HG03095 (cell line): ENCODE results near the gene TFIP11.
A peak's percentile ranks its signal among the peaks of the same experiment; 100 is the strongest.

Source experiments
- ATAC-seq: cut with Tn5 transposase; IDR thresholded peaks from one replicate; pipeline ENCODE4 v1.9.1; 2021; ENCODE audit warnings: moderate library complexity; ENCODE audit not compliant: unreplicated experiment

TFIP11 gene

DNA sequence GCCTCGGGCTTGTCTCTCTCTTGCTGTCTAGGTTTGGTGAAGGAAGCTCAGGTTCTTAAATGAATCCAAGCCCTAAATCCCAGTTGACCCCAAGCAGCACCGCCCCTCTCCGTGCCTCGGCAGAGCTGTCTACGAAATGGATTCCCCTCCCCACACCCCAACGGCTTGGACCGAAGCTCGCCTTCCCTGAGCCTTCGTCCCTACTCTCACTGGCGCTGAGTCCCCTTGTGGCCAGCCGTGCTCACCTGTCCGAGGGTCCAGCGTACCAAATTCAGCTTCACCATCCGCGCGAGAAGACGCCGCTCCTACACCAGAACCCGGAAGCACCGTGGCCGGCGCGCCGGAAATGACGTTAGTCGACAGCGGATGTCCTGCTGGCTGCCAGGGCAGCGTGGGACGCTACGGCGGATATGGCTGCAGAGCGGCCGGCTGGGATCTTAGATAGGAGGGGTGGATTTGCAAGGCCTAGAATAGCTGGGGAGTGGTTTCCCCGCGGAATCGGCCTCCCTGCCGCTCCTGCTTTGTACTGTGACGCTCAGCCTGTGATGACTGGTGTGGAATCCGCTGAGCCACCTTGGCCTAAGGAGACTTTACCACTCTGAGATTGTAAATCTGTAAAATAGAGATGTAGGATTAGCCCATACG is at the start of gene TFIP11:
TFIP11 (minus strand) TSS at position 325 of the 645 bp plus-strand sequence. CDS start 2,201 bp downstream, outside the sequence.
- peak; percentile 84 for ATAC-seq

DNA sequence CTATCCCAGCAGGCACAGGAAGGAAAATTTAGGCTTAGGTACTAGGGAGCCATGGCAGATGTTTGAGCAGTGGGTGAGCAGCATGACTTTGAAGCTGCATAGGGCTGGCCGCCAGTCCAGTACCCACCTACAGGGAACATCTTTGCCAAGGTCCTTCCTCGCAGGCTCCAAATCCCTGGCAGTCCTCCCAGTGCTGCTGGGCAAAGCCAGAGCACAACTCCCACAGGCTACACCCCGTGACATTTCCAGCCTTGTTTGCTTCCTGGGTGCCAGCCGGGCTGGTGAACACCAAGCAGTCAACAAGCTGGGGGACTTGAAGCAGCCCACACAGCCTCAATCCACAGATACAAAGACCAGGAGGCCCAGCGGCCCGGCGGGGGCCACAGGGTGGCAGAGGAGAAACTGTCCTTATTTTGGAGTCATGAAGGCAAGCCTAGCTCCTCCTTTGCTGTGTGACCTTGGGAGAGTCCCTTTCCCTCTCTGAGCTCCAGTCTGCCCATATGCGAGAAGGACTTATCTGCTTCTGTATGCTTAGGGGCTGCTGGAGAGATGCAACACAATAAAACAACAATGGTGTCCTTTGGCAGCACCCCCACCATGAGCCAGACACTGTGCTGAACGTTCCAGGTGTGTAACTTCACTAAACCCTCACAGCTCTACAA is 49.6 kb upstream of the TFIP11 start:
- no peak for ATAC-seq

DNA sequence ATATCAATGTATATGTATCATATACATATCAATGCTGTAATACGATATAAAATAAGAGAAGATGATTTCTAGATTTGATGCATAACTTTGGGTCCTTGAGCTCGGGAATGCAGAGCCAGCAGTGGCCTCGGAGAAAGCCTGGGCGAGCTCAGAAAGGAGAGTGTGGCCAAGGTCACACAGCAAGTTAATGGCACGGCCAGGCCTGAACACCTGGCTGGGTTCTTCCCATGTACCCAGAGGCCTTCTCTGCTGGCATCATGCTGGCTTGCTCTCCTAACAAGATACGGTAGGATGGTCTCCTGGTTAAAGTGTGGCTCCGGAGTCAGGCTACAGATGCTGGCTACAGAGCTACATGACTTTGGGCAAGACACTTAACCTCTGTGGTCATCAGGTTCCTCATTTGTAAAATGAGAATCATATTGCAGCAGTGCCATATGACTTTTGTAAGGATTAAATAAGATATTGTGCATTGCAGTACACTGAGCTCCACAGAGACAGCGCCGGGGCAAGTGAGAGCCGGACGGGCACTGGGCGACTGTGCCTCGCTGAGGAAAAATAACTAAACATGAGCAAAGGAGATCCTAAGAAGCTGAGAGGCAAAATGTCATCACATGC is 47.8 kb upstream of the TFIP11 start:
- no peak for ATAC-seq

DNA sequence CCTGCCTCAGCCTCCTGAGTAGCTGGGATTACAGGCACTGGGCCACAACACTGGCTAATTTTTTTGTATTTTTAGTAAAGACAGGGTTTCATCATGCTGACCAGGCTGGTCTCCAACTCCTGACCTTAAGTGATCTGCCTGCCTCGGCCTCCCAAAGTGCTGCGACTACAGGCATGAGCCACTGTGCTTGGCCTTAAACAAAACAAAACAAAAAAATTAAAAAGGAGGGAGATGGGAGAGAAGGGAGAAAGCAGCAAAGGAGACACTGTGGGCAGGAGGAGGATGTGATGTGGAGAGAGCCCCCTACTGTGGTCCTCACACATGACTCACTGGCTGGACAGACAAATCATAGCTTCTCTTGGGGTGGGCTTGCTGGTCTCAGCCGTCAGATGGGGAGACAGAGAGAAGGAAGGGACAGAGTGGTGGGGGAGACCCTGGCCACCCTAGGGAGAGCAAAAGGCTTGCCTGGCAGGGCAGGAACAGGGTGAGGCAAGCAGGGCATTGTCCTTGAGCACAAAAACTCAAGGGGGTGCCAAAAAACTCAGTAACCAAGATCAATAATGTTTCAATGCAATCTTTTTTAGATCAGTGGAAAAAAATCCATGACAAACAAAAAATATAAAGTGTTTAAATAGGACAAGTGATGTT is 46.1 kb upstream of the TFIP11 start:
- ATAC-seq, result no peak

DNA sequence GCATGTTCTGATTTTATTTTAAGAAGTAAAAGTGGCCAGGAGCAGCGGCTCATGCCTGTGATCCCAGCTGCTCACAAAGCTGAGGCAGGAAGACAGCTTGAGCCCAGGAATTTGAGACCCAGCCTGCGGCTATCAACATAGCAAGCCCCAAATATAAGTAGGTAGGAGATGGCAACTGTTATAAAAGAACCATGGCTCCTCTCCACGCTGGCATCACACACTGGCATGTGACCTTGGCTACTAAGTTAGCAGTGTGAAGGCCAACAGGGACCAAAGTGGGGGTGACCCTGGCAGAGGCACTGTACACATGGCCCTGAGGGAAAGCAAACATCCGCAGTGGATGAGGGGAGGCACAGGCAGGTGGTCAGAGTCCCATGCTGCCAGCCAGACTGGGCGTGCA is 44.6 kb upstream of the TFIP11 start:
- no peak for ATAC-seq

DNA sequence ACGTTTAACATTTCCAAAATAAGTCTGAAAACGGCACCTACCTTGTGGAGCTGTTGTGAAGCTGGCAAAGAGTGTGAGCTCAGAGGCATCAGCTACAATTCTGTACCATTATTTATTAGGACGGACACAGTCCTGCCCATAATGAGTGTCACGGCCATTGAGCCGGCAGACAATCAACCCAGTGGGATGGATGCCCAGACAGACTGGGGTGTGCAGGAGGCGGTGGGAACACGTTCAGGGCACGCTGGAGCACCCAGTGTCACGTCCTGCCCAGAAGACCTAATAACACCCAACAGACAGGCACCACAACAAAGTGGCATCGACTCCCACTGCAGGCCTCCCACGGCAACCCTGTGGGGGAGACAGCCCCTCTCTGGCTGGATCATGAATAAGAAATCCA is 43.2 kb upstream of the TFIP11 start:
- no peak for ATAC-seq

DNA sequence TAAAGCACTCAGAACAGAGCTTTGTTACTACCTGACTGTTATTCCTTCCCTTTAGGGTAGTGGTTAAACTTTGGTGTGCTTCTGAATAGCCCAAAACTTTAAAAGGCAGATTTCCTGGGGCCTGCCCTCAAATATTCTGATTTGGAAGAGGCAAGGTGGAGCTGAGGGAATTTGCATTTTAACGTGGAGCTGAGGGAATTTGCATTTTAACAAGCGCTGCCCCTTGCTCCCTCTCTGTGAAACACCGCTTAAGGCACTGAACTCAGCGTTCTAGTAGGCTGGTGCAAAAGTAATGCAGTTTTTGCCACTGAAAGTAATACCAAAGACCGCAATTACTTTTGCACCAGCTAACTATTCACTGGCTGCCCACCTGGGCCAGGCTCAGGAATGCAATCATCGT is 42.7 kb upstream of the TFIP11 start:
- no peak for ATAC-seq

DNA sequence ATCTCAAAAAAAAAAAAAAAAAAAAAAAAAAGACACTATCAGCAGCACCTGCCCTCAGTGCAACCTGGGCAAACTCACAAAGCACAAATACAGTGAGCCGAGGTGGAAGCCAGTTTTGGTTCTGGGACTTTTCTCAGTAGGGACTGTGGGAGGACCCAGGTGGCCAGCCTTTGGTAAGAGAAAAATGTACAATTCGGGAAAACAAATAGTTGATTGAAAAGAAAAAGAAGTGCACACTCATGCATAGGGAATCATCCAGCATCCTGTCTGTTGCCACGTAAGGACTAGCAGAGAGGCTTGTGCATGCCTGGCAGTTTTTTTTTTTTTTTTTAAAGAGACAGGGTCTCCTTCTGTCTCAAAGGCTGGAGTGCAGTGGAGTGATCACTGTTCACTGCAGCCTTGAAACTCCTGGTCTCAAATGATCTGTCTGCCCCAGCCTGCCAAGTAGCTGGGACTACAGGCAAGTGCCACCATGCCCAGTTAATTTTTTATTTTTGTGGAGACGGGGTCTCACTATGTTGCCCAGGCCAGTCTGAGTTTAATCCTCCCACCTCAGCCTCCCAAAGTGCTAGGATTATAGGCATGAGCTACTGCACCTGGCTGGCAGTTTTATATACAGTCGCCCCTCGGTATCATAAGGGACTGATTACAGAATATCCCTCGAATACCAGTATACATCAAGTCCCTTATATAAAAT is 40.9 kb upstream of the TFIP11 start:
- no peak for ATAC-seq

DNA sequence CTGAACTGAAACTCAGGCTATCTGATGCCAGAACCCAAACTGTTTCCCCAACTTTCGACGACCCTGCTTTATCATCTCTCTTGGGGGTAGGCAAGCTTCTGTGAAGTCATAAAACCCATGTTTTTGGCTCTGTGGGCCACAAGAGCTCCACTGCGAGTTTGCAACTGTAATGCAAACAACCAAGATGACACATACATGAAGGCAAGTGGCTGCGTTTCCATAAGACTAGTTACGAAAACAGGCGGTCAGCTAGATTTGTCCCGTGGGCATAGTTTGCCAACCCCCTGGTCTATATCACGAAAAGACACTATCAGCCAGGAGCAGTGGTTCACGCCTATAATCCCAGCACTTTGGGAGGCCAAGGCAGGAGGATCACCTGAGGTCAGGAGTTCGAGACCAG is 40.2 kb upstream of the TFIP11 start:
- ATAC-seq, result no peak

DNA sequence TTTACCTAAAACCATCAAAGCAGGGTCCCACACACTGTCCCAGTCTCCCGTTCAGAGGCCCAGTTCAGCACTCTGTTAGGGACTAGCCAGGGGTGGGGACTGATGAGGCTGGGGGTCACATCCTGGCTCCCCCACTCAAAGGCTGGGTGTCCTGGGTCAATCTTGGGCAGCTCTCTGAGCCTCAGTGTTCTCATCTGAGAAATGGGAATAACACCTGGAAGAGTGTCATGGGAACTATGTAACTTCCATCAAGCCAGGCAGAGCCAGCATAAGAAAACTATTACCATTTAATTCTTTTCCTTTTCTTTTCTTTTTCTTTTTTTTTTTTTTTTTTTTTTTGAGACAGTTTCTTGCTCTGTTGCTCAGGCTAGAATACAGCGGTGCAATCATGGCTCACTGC is 39.3 kb upstream of the TFIP11 start:
- no peak for ATAC-seq

DNA sequence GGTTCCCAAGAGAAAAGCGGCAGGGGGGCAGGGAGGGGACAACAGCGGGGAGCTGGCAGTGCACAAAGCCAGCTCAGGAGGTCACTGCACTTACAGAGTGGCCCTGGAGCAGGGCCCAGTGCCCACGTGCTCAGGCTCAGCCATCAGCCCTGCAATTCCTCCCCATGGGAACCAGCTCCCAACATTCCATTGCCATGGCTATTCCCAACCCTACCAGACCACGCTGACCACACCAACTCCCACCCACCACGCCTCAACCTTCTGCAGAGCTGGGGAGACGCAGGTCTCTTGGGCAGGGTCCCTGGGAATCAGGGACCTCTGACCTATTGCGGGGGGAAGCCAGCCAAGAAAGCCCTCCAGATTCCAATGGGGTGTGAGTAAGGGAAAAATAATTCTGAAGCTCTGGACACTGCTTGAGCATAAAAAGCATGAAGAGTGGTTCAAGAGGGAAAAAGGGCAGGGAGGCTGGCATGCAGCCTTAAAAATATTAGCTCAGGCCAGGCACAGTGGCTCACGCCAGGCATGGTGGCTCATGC is 38.3 kb upstream of the TFIP11 start:
- no peak for ATAC-seq

DNA sequence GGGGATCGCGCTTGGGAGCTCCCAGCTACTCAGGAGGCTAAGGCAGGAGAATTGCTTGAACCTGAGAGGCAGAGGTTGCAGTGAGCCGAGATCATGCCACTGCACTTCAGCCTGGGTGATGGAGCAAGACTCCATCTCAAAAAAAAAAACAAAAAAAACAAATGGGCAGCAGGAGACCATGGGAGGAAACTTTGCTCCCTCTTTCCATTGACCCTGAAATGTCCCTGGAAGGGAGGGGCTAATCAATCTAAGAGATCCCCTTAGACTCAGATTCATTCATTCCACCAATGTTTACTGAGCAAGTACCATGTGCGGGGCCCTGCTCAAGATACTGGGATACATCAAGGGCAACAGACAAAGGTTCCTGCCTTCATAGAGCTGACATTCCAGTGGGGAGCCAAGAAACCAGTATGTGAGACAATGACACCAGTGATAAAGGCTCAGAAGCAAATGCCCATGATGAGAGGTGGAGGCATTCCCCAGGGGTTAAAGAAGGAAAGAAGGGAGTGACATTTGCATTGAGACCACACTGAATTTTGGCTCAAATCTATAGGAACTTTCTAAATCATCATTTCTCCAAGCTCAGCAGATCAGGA is 37.7 kb upstream of the TFIP11 start:
- no peak for ATAC-seq

DNA sequence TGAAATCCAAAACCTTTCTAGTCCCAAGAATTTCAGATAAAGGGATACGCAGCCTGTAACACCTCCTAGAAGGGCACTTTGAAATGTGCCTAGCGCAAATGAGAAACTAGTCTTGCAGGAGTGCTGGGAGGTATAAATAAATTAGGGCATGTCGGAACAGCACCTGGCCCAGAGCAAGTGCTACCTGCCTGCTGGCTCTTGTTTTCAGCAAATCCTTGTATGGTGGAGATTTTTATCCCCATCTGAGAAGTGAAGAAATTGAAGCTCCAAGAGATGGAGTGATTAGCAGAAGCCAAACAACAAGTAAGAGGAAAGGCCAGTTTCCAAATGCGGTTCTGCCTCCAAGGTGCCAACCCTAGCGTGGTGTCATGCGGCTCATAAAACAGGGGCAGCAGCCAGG is 36.7 kb upstream of the TFIP11 start:
- ATAC-seq, result no peak

DNA sequence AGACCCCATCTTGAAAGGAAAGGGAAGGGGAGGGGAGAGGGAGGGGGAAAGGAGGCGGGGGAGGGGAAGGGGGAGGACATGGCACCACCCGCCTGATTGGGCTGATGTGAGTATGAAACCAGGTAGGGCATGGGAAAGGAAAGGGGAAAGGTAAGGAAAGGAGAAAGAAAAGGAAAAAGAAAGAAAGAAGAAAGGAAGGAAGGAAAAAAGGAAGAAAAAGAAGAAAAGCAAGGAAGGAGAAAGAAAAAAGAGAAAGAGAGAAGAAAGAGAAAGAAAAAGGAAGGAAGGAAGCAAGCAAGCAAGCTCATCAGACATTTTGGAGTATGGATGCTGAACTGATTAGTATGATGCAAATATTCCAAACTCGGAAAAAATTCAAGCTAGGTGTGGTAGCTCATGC is 36.0 kb upstream of the TFIP11 start:
- ATAC-seq, result no peak

DNA sequence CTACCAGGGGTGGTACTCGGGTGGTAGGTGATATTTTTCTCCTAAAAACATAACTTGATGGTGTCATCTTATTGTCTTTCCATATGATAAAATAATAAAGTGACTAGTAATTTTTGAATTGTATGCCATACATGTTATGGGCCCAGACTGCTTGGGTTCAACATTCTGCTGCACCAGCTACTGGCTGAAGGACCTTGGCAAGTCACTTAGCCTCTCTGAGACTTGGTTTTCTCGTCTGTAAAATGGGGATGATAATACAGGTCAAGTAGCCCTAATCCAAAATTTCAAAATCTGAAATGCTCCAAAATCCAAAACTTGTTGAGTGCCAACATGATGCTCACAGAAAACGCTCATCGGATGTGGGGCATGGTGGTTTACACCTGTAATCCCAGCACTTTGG is 35.6 kb upstream of the TFIP11 start:
- ATAC-seq, result no peak

DNA sequence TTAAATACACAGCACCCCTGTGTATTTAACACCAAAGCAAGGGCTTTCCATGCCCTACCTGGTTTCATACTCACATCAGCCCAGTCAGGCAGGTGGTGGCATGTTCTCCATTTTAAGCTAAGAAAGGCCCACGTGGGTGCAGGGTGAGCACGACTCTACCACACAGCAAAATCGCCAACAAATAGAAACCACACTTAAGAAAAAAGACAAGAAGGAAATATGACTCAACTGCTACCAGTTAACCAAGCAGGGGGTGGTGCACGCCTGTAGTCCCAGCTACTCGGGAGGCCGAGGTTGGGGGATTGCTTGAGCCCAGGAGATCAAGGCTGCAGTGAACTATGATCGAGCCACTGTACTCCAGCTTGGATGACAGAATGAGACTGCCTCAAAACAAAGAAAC is 35.2 kb upstream of the TFIP11 start:
- ATAC-seq, result no peak

DNA sequence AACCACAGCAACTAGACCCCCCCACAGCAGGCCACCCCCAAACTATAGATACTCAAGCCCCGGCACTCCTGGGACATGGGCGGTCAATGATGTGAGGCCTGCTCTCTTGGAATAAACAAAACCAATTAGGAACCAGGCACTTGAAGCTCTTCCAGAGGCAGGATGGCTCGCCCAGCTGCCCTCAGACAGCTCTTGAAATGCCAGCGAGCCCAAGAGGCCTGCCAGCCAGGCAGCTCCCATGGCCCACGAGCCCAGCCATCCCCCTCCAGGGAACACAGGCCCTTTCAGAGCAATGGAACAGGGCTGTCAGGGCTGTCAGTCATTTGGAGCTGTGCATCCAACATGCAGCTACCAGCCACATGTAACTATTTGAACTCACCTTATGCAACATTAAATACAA is 34.0 kb upstream of the TFIP11 start:
- no peak for ATAC-seq

DNA sequence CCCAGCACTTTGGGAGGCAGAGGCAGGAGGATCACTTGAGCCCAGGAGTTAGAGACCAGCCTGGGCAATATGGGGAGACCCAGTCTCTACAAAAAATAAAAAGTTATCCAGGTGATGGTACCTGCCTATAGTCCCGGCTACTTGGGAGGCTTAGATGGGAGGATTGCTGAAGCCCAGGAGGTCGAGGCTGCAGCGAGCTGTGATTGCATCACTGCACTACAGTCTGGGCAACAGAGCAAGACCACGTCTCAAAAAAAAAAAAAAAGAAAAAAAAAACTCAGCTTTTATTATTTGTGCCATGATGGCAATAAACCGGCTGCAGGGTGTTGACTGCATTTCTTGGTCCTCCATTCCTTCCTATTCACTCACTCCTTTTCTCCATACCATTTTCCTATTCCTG is 33.6 kb upstream of the TFIP11 start:
- no peak for ATAC-seq

DNA sequence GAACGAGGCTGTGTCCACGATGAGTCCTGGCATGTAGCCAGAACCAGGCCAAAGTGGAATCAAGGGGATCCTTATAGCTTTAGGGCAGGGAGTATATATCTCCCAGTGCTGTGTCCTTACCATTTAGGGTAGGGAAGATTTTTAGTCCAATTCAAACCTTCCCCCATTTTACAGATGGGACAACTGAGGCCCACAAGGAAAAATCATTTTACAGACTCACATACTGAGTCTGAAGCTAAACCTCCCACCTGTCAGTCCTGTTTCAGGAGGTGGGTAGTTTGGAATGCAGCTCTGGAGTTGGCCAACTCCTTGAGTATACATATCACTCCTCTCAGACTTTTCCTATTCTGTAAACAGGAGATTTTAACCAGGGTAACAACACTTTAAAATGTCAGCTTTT is 33.1 kb upstream of the TFIP11 start:
- ATAC-seq, result no peak

DNA sequence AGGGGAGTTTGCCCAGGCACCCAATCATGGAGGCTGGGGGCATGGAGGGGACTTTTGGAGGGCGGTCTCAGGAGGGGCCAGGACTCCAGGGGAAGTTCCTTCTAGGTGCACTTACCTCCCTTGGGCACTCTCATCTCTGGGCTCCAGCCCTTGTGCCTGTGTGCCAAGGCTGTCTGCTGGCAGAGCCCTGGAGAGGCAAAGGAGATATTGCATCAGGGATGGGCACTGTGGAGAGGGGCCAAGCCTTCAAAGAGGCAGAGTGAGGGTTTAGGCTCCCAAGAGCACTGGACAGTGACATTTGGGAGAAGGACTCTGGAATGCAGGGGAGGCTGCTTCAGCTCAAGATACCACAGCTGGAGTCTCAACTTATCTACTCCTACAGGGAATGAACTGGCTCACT is 32.2 kb upstream of the TFIP11 start:
- no peak for ATAC-seq

DNA sequence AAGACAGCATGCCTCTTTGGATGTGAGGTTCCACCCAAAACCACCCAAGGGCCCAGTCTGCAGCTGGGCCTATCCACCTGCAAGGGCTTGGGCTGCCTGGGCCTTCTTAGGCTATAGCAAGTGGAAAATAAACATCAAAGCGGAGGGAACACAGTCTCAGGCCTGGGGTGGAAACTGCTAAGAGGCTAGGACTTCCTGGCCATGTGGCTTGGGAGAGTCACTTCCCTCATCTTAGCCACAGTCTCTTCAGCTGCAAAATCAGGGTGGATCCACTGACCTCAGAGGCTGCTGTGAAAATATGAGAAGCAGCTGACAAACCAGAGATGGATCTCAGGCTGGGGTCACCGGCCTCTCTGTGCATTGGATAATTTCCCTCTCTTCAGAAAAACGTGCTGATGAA is 30.6 kb upstream of the TFIP11 start:
- ATAC-seq, result no peak
